Testis (tissue), 2 donors: ENCODE measurements around the gene MOK.

Experiments
- POLR2A ChIP-seq: fragments of 450-650 bp; IDR thresholded peaks from one replicate; pipeline ENCODE4 v1.6.1; 2017; ENCODE audit warnings: antibody characterized with exemption, mild to moderate bottlenecking, moderate library complexity
- TF ChIP-seq, protein P1 (sequence below), 3 experiments: fragments of 450-650 bp in 2 of 3; fragments of 200-600 bp in 1 of 3; sonication (generic) in 1 of 3; IDR thresholded peaks; one replicate each; pipeline ENCODE4 v1.5.1; 2016 to 2019; ENCODE audit warnings: antibody characterized with exemption in 3 of 3, mild to moderate bottlenecking in 2 of 3, moderate library complexity in 1 of 3

GRCh38 chr14:102325791-102326345, 20.9 kb upstream of the MOK start:
- TF ChIP-seq, protein P1, sequence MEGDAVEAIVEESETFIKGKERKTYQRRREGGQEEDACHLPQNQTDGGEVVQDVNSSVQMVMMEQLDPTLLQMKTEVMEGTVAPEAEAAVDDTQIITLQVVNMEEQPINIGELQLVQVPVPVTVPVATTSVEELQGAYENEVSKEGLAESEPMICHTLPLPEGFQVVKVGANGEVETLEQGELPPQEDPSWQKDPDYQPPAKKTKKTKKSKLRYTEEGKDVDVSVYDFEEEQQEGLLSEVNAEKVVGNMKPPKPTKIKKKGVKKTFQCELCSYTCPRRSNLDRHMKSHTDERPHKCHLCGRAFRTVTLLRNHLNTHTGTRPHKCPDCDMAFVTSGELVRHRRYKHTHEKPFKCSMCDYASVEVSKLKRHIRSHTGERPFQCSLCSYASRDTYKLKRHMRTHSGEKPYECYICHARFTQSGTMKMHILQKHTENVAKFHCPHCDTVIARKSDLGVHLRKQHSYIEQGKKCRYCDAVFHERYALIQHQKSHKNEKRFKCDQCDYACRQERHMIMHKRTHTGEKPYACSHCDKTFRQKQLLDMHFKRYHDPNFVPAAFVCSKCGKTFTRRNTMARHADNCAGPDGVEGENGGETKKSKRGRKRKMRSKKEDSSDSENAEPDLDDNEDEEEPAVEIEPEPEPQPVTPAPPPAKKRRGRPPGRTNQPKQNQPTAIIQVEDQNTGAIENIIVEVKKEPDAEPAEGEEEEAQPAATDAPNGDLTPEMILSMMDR (IDR thresholded peaks at IDR 0.05): no peak
- TF ChIP-seq POLR2A: no peak
